Upper lobe of right lung (tissue), 1 donor: ENCODE data around the gene FLYWCH2. TPM values are rescaled to one million over a fixed set of nuclear protein-coding genes. Genes with fewer than 3 reads are reported as not detected.

Experiments
- ATAC-seq: fragments of 200-7000 bp; cut with Tn5 transposase; one replicate; pipeline ENCODE4 v1.9.1; 2020; ENCODE audit warnings: mild to moderate bottlenecking, moderate library complexity
- DNase-seq: peaks from one replicate; pipeline ENCODE4 v3.0.0-alpha.2; 2020
- H3K27ac ChIP-seq: fragments of 200-600 bp; one replicate; pipeline ENCODE4 v1.8.0; 2022
- H3K27me3 ChIP-seq: fragments of 200-600 bp; one replicate; pipeline ENCODE4 v1.8.0; 2022; ENCODE audit warnings: mild to moderate bottlenecking
- H3K36me3 ChIP-seq: fragments of 200-600 bp; one replicate; pipeline ENCODE4 v1.8.0; 2022
- H3K4me1 ChIP-seq: fragments of 200-600 bp; one replicate; pipeline ENCODE4 v1.8.0; 2022
- H3K4me3 ChIP-seq: fragments of 200-600 bp; one replicate; pipeline ENCODE4 v1.8.0; 2022; ENCODE audit warnings: mild to moderate bottlenecking
- H3K9me3 ChIP-seq: fragments of 200-600 bp; one replicate; pipeline ENCODE4 v1.8.0; 2022
- CTCF ChIP-seq: fragments of 200-600 bp; IDR thresholded peaks from one replicate; pipeline ENCODE4 v1.8.0; 2022; ENCODE audit warnings: antibody characterized with exemption
- intact Hi-C: fragments of 100-400 bp; cut with DNase I; formaldehyde crosslinking; loops from one replicate; pipeline ENCODE4 v1.11.0; 2022
- total RNA-seq: library from RNA; stranded (reverse); fragmentation: NEBNext Ultra II Directional; extraction: Animal tissue kit (Norgen Biotek cat#: 25700); gene quantifications from one replicate; pipeline ENCODE4 v1.2.1, GENCODE V29; 2021
- donor health status: DM: no; HTN: yes; CAD: no; lungs with severe emphysema.

Gene FLYWCH2
- total RNA-seq, 1 donor from 2014 or later, result 29.0 TPM

- Histone ChIP-seq H3K27me3 (no peaks in the 10 kb centered on the region), H3K4me3 (peak within 1 kb of the TSS; percentile 69), H3K9me3 (no peaks in the 10 kb centered on the region), H3K27ac (peak within 1 kb of the TSS; percentile 85), H3K4me1 (peaks cover 11% of the 10 kb centered on the region), H3K36me3 (peaks cover 22% of the 10 kb centered on the region)
- ATAC-seq (peak; percentile 99), DNase-seq (peak; percentile 100)
- no peak for TF ChIP-seq CTCF
- intact Hi-C loops, result no loop called here
Observed at GRCh38 chr16:2911638-2912329, 28.8 kb downstream of the FLYWCH2 start, which contains the start of gene FLYWCH1. FLYWCH1 (plus strand) TSS chr16:2911931; CDS start chr16:2929686, 17,755 bp downstream.

- Histone ChIP-seq H3K4me1 (peaks cover 11% of the 10 kb centered on the region), H3K27ac (peak overlapping the region; percentile 85), H3K9me3 (no peaks in the 10 kb centered on the region), H3K27me3 (no peaks in the 10 kb centered on the region), H3K36me3 (peaks cover 22% of the 10 kb centered on the region), H3K4me3 (peak overlapping the region; percentile 69)
- no peak for TF ChIP-seq CTCF
- ATAC-seq, result peak; percentile 16
- DNase-seq, result peak; percentile 76
- intact Hi-C loops, result no loop called here
Observed at GRCh38 chr16:2912330-2913199, 29.6 kb downstream of the FLYWCH2 start.

GRCh38 chr16:2913603-2914002, 30.6 kb downstream of the FLYWCH2 start:
- no peak for DNase-seq
- Histone ChIP-seq H3K9me3 (no peaks in the 10 kb centered on the region), H3K4me1 (peaks cover 11% of the 10 kb centered on the region), H3K4me3 (no peak overlapping the region), H3K27me3 (no peaks in the 10 kb centered on the region), H3K36me3 (peaks cover 22% of the 10 kb centered on the region), H3K27ac (no peak overlapping the region)
- ATAC-seq, result no peak
- no peak for TF ChIP-seq CTCF
- intact Hi-C loops, result no loop called here

GRCh38 chr16:2914233-2914632, 31.2 kb downstream of the FLYWCH2 start:
- no peaks in the 10 kb centered on the region for H3K9me3 ChIP-seq
- intact Hi-C loops, result no loop called here
- no peak overlapping the region for H3K4me3 ChIP-seq
- H3K4me1 ChIP-seq, result peaks cover 11% of the 10 kb centered on the region
- TF ChIP-seq CTCF, result no peak
- peaks cover 22% of the 10 kb centered on the region for H3K36me3 ChIP-seq
- ATAC-seq (no peak), DNase-seq (no peak)
- no peaks in the 10 kb centered on the region for H3K27me3 ChIP-seq
- H3K27ac ChIP-seq, result no peak overlapping the region

GRCh38 chr16:2915196-2915929, 32.3 kb downstream of the FLYWCH2 start:
- ATAC-seq (no peak), DNase-seq (no peak)
- H3K4me3 ChIP-seq, result no peak overlapping the region
- no peak for TF ChIP-seq CTCF
- H3K36me3 ChIP-seq, result peaks cover 27% of the 10 kb centered on the region
- intact Hi-C loops, result no loop called here
- H3K27me3 ChIP-seq, result no peaks in the 10 kb centered on the region
- H3K27ac ChIP-seq, result no peak overlapping the region
- H3K9me3 ChIP-seq, result no peaks in the 10 kb centered on the region
- peaks cover 15% of the 10 kb centered on the region for H3K4me1 ChIP-seq
